K562 (cell line): ENCODE data around the gene RMND5B. TPM values are rescaled to one million over a fixed set of nuclear protein-coding genes. Genes with fewer than 3 reads are reported as not detected.

Source experiments
- CBX8 ChIP-seq: fragments of 200-600 bp; sonication (generic); IDR thresholded peaks from 2 replicates; pipeline ENCODE4 v1.6.1; 2012; ENCODE audit warnings: borderline replicate concordance, mixed run types, low read depth, mild to moderate bottlenecking, moderate library complexity, mixed read lengths, low read length, control low read depth, inconsistent platforms; ENCODE audit not compliant: poor library complexity, severe bottlenecking; ENCODE audit errors: extremely low read depth
- MAFG ChIP-seq: fragments of 450-650 bp; conservative IDR thresholded peaks from 2 replicates; pipeline ENCODE4 v1.6.1; 2016; ENCODE audit warnings: missing genetic modification characterization, missing compliant biosample characterization
- MED1 ChIP-seq: sonication (generic); formaldehyde crosslinking; IDR thresholded peaks from 2 replicates; pipeline ENCODE4 v1.8.1; 2023; ENCODE audit warnings: missing genetic modification reagents, borderline replicate concordance
- NR3C1 ChIP-seq: sonication (generic); formaldehyde crosslinking; IDR thresholded peaks from 2 replicates; pipeline ENCODE4 v1.8.1; 2022; ENCODE audit warnings: missing genetic modification reagents
- RBM15 ChIP-seq: fragments of 200-400 bp; formaldehyde crosslinking; IDR thresholded peaks from 2 replicates; pipeline ENCODE4 v1.6.1; 2018; ENCODE audit warnings: mild to moderate bottlenecking, low read length, moderate library complexity; ENCODE audit not compliant: insufficient read depth
- SMARCC2 ChIP-seq: fragments of 450-650 bp; IDR thresholded peaks from 2 replicates; pipeline ENCODE4 v1.6.1; 2017; ENCODE audit warnings: antibody characterized with exemption, moderate library complexity, mild to moderate bottlenecking, low read depth
- SOX6 ChIP-seq: fragments of 450-650 bp; IDR thresholded peaks from 2 replicates; pipeline ENCODE4 v1.6.1; 2014; ENCODE audit warnings: mild to moderate bottlenecking
- SP1 ChIP-seq: sonication (generic); formaldehyde crosslinking; IDR thresholded peaks from 2 replicates; pipeline ENCODE4 v1.8.1; 2022; ENCODE audit warnings: mild to moderate bottlenecking, missing genetic modification reagents
- SRSF9 ChIP-seq: fragments of 200-400 bp; formaldehyde crosslinking; IDR thresholded peaks from 2 replicates; pipeline ENCODE4 v1.6.1; 2017; ENCODE audit warnings: low read depth, low read length, borderline replicate concordance
- TAF9B ChIP-seq: fragments of 450-650 bp; IDR thresholded peaks from 2 replicates; pipeline ENCODE4 v1.6.1; 2018; ENCODE audit warnings: mild to moderate bottlenecking; ENCODE audit not compliant: partially characterized antibody
- TFAM ChIP-seq: fragments of 250-450 bp; sonication (Bioruptor Pico); conservative IDR thresholded peaks from 2 replicates; pipeline ENCODE4 v1.5.0; 2021; ENCODE audit warnings: mild to moderate bottlenecking, moderate library complexity
- ZNF175 ChIP-seq: fragments of 200-800 bp; sonication (Bioruptor generic); IDR thresholded peaks from 2 replicates; pipeline ENCODE4 v1.6.1; 2016; ENCODE audit warnings: low read depth, mild to moderate bottlenecking, missing genetic modification characterization, missing compliant biosample characterization
- ZNF224 ChIP-seq: sonication (generic); formaldehyde crosslinking; IDR thresholded peaks from 2 replicates; pipeline ENCODE4 v1.8.0; 2022; ENCODE audit warnings: mild to moderate bottlenecking, missing genetic modification reagents
- ZNF354B ChIP-seq: fragments of 250-450 bp; sonication (Bioruptor Pico); IDR thresholded peaks from 2 replicates; pipeline ENCODE4 v1.4.0; 2020
- polyA plus RNA-seq, 8 experiments: library from polyadenylated mRNA; depleted of rRNA in 4 of 8; stranded (reverse) in 5 of 8; unstranded in 3 of 8; fragments of >200 nt; fragmentation: Nextera tagmentation in 2 of 8; fragmentation: Illumina TruSeq in 1 of 8; extraction: Ambion mirVana in 2 of 8; extraction: Trizol in 1 of 8; gene quantifications; 2 replicates each; pipeline versions ENCODE4 v1.2.1 to v1.2.3, GENCODE V29; 2011 to 2014; ENCODE audit warnings: inconsistent platforms in 1 of 8, missing spikeins in 1 of 8
- total RNA-seq, 7 experiments: library from RNA; depleted of rRNA in 6 of 7; stranded (reverse); fragments of >200 nt in 6 of 7; fragmentation: Illumina TruSeq in 2 of 7; extraction: Trizol in 2 of 7; gene quantifications; 2 replicates each; pipeline versions ENCODE4 v1.2.1 to v1.2.3, GENCODE V29; 2011 to 2021; ENCODE audit warnings: low replicate concordance in 1 of 7
- TF ChIP-seq, protein P1 (sequence below), 2 experiments: fragments of 200-800 bp in 1 of 2; sonication (Bioruptor generic) in 1 of 2; sonication (generic) in 1 of 2; formaldehyde crosslinking in 1 of 2; IDR thresholded peaks in 1 of 2; conservative IDR thresholded peaks in 1 of 2; 2 replicates each; pipeline versions ENCODE4 v1.5.0 to v1.6.1; 2016 to 2020; ENCODE audit warnings: missing compliant biosample characterization in 1 of 2, missing genetic modification characterization in 1 of 2, missing genetic modification reagents in 1 of 2
- TF ChIP-seq, protein P2 (sequence below): fragments of 250-450 bp; sonication (Bioruptor Pico); IDR thresholded peaks from 2 replicates; pipeline ENCODE4 v1.4.0; 2020; ENCODE audit warnings: mild to moderate bottlenecking
- TF ChIP-seq, protein P3 (sequence below): fragments of 450-650 bp; formaldehyde crosslinking; conservative IDR thresholded peaks from 2 replicates; pipeline ENCODE4 v1.4.0; 2022; ENCODE audit warnings: mild to moderate bottlenecking, missing genetic modification characterization
- TF ChIP-seq, protein P4 (sequence below): fragments of 250-450 bp; sonication (Bioruptor Pico); IDR thresholded peaks from 2 replicates; pipeline ENCODE4 v1.4.0; 2020; ENCODE audit warnings: mild to moderate bottlenecking, moderate library complexity, borderline replicate concordance

Gene RMND5B
- total and polyA plus RNA-seq, 9 of the 15 experiments (the other 6 are each of a cell fraction or from before 2014, with no cell fraction given), result 2.6 to 57.0 (median 28.3) TPM

DNA sequence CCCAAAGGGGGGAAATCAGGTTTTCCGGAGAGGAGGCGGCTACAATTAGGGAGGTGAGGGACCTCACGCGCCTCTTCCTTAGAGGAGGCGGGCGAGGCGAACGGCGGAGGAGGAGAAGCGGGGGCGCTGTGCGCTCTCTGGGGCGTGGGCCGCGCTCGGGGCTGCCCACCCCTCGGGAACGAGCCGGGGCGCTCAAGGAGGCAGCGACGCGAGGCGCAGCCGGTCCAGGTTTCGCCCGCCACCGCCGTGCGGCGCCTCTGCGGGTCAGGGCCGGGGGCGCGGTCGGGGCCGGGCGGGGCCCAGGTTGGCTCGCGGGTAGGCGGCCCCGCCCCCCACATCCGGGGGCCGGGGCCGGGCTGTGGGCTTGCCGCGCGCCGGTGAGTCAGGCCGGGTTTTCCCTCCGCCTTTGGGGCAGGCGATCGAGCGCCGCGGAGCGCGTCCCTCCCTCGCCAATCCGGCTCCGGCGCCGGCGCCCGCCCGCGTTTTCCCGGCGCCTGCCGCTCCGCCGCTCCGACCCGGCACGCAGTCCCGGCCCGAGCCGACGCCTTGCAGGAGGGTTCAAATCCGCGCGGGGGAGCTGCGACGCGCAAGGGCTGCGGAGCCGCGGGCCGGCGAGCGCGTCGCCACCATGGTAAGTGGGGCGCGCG lies 17.6 kb upstream of the RMND5B start, which contains the start of gene N4BP3 (continued):
- TF ChIP-seq, protein P1, sequence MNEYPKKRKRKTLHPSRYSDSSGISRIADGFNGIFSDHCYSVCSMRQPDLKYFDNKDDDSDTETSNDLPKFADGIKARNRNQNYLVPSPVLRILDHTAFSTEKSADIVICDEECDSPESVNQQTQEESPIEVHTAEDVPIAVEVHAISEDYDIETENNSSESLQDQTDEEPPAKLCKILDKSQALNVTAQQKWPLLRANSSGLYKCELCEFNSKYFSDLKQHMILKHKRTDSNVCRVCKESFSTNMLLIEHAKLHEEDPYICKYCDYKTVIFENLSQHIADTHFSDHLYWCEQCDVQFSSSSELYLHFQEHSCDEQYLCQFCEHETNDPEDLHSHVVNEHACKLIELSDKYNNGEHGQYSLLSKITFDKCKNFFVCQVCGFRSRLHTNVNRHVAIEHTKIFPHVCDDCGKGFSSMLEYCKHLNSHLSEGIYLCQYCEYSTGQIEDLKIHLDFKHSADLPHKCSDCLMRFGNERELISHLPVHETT (CRISPR knock-in tag; conservative IDR thresholded peaks at IDR 0.05 in 1 of 2, IDR thresholded peaks at IDR 0.05 in 1 of 2), result peak in 1 of 2 experiments; percentile 55; a peak in 2 of 4 replicates
- TF ChIP-seq SMARCC2 (no peak), ZNF224 (CRISPR knock-in tag) (no peak), ZNF354B (CRISPR knock-in tag) (no peak), SP1 (CRISPR knock-in tag) (0 out of 2 replicates have a peak, but pooled peaks have one; percentile 32), NR3C1 (CRISPR knock-in tag) (no peak), CBX8 (no peak), ZNF175 (CRISPR knock-in tag) (no peak), RBM15 (no peak), TFAM (CRISPR knock-in tag) (no peak), SRSF9 (no peak), MAFG (tag) (no peak), TAF9B (no peak), MED1 (CRISPR knock-in tag) (no peak), SOX6 (peak; percentile 44; the same call in 1 of the 2 replicates)
- TF ChIP-seq, protein P2, sequence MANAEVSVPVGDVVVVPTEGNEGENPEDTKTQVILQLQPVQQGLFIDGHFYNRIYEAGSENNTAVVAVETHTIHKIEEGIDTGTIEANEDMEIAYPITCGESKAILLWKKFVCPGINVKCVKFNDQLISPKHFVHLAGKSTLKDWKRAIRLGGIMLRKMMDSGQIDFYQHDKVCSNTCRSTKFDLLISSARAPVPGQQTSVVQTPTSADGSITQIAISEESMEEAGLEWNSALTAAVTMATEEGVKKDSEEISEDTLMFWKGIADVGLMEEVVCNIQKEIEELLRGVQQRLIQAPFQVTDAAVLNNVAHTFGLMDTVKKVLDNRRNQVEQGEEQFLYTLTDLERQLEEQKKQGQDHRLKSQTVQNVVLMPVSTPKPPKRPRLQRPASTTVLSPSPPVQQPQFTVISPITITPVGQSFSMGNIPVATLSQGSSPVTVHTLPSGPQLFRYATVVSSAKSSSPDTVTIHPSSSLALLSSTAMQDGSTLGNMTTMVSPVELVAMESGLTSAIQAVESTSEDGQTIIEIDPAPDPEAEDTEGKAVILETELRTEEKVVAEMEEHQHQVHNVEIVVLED (CRISPR knock-in tag), result peak; percentile 90
- TF ChIP-seq, protein P3, sequence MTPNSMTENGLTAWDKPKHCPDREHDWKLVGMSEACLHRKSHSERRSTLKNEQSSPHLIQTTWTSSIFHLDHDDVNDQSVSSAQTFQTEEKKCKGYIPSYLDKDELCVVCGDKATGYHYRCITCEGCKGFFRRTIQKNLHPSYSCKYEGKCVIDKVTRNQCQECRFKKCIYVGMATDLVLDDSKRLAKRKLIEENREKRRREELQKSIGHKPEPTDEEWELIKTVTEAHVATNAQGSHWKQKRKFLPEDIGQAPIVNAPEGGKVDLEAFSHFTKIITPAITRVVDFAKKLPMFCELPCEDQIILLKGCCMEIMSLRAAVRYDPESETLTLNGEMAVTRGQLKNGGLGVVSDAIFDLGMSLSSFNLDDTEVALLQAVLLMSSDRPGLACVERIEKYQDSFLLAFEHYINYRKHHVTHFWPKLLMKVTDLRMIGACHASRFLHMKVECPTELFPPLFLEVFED, result no peak
- TF ChIP-seq, protein P4, sequence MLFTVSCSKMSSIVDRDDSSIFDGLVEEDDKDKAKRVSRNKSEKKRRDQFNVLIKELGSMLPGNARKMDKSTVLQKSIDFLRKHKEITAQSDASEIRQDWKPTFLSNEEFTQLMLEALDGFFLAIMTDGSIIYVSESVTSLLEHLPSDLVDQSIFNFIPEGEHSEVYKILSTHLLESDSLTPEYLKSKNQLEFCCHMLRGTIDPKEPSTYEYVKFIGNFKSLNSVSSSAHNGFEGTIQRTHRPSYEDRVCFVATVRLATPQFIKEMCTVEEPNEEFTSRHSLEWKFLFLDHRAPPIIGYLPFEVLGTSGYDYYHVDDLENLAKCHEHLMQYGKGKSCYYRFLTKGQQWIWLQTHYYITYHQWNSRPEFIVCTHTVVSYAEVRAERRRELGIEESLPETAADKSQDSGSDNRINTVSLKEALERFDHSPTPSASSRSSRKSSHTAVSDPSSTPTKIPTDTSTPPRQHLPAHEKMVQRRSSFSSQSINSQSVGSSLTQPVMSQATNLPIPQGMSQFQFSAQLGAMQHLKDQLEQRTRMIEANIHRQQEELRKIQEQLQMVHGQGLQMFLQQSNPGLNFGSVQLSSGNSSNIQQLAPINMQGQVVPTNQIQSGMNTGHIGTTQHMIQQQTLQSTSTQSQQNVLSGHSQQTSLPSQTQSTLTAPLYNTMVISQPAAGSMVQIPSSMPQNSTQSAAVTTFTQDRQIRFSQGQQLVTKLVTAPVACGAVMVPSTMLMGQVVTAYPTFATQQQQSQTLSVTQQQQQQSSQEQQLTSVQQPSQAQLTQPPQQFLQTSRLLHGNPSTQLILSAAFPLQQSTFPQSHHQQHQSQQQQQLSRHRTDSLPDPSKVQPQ (CRISPR knock-in tag), result no peak
